ENCODE measurements around the gene ARMC7. TPM values are rescaled to one million over a fixed set of nuclear protein-coding genes. Genes with fewer than 3 reads are reported as not detected.

Gene ARMC7
- total RNA-seq, 1 donor from 2014 or later = 12.0 TPM

GRCh38 chr17:75087182-75087557, 22.6 kb upstream of the ARMC7 start:
- no peak for TF ChIP-seq CTCF (IDR thresholded peaks at IDR 0.05; ENCODE audit: unreplicated experiment)
- peaks cover 61% of the 10 kb centered on the region for H3K4me1 Mint-ChIP-seq
- no peaks in the 10 kb centered on the region for H3K36me3 Mint-ChIP-seq
- peak overlapping the region; percentile 71 for H3K4me3 Mint-ChIP-seq
- H3K9me3 Mint-ChIP-seq = no peaks in the 10 kb centered on the region
- no peaks in the 10 kb centered on the region for H3K27me3 Mint-ChIP-seq (ENCODE audit: low read depth)
- DNase-seq (ENCODE audit: low spot score in 2 of 2, unreplicated experiment in 2 of 2) = no peak
- H3K27ac Mint-ChIP-seq = peak overlapping the region; percentile 96

- Mint-ChIP-seq H3K27me3 (ENCODE audit: low read depth) (no peaks in the 10 kb centered on the region), H3K4me3 (peak within 1 kb of the TSS; percentile 85), H3K9me3 (no peaks in the 10 kb centered on the region), H3K4me1 (peaks cover 65% of the 10 kb centered on the region), H3K36me3 (no peaks in the 10 kb centered on the region), H3K27ac (peak within 1 kb of the TSS; percentile 96)
- DNase-seq (ENCODE audit: low spot score in 2 of 2, unreplicated experiment in 2 of 2) = peak; percentile 78 to 87
- TF ChIP-seq CTCF (IDR thresholded peaks at IDR 0.05; ENCODE audit: unreplicated experiment) = no peak
Measured at GRCh38 chr17:75087558-75088453, 22.0 kb upstream of the ARMC7 start, which contains the start of gene SLC16A5. Gene SLC16A5, plus strand, starts transcription at chr17:75087954. Its CDS starts 5,683 bp downstream, at chr17:75093637.

GRCh38 chr17:75088465-75089417, 21.0 kb upstream of the ARMC7 start:
- no peak for DNase-seq (ENCODE audit: low spot score in 2 of 2, unreplicated experiment in 2 of 2)
- Mint-ChIP-seq H3K4me1 (peaks cover 72% of the 10 kb centered on the region), H3K27ac (peak overlapping the region; percentile 95), H3K36me3 (no peaks in the 10 kb centered on the region), H3K27me3 (ENCODE audit: low read depth) (no peaks in the 10 kb centered on the region), H3K9me3 (no peaks in the 10 kb centered on the region), H3K4me3 (peak overlapping the region; percentile 85)
- TF ChIP-seq CTCF (IDR thresholded peaks at IDR 0.05; ENCODE audit: unreplicated experiment) = no peak

- H3K27ac Mint-ChIP-seq = peak overlapping the region; percentile 77
- H3K9me3 Mint-ChIP-seq = no peaks in the 10 kb centered on the region
- TF ChIP-seq CTCF (IDR thresholded peaks at IDR 0.05; ENCODE audit: unreplicated experiment) = no peak
- no peak for DNase-seq (ENCODE audit: low spot score in 2 of 2, unreplicated experiment in 2 of 2)
- no peaks in the 10 kb centered on the region for H3K27me3 Mint-ChIP-seq (ENCODE audit: low read depth)
- peaks cover 73% of the 10 kb centered on the region for H3K4me1 Mint-ChIP-seq
- H3K4me3 Mint-ChIP-seq = peak overlapping the region; percentile 9
- no peaks in the 10 kb centered on the region for H3K36me3 Mint-ChIP-seq
Measured at GRCh38 chr17:75090871-75091854, 18.6 kb upstream of the ARMC7 start.

All from mesothelial cell of epicardium (in vitro differentiated cells).